RWPE1 (cell line): ENCODE measurements around the gene ELFN2.

Source experiments
- CTCF ChIA-PET: fragments of 350-600 bp; sonication (Branson Sonifier 250); formaldehyde crosslinking; extraction: SDS; loops from one replicate; lab custom pipeline; 2021; lab: Yijun Ruan, JAX
- POLR2A ChIA-PET: fragments of 400-600 bp; formaldehyde crosslinking; extraction: SDS; loops from one replicate; lab custom pipeline; 2020; ENCODE audit warnings: antibody characterized with exemption; ENCODE audit not compliant: low non-redundant PET; lab: Yijun Ruan, JAX
- DNase-seq: peaks from one replicate; pipeline ENCODE4 v3.0.0; 2012; ENCODE audit warnings: low spot score
- H3K27ac ChIP-seq: fragments of 450-650 bp; 2 replicates; pipeline ENCODE4 v1.5.1; 2017
- TF ChIP-seq, protein P1 (sequence below): fragments of 450-650 bp; conservative IDR thresholded peaks from 2 replicates; pipeline ENCODE4 v1.5.1; 2017; ENCODE audit warnings: low read depth, mild to moderate bottlenecking

The ELFN2 gene

DNA sequence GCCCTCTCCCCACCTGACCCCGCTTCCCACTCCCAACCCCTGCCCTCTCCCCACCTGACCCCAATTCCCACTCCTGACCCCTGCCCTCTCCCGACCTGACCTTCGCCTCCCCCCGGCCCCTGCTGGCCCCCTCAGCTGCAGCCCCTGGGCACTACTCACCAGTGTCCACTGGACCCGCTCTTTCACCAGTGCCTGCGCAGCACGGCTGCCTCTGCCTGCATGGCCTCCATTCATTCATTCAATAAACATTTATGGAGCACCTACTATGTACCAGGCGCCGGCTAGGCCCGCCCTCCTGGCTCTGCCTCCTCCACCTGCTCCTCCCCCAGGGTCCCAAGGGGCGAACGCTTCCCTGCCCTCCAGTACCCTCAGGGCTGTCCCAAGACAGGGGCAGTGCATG is 42.6 kb downstream of the ELFN2 start:
- DNase-seq = no peak
- ChIA-PET POLR2A (no interaction called here), CTCF (interaction anchor here (0.9 kb wide), 1 partner anchor 100 kb away, joined by 4 read pairs; no protein-coding TSS in a partner anchor)
- no peak overlapping the region for H3K27ac ChIP-seq
- TF ChIP-seq, protein P1, sequence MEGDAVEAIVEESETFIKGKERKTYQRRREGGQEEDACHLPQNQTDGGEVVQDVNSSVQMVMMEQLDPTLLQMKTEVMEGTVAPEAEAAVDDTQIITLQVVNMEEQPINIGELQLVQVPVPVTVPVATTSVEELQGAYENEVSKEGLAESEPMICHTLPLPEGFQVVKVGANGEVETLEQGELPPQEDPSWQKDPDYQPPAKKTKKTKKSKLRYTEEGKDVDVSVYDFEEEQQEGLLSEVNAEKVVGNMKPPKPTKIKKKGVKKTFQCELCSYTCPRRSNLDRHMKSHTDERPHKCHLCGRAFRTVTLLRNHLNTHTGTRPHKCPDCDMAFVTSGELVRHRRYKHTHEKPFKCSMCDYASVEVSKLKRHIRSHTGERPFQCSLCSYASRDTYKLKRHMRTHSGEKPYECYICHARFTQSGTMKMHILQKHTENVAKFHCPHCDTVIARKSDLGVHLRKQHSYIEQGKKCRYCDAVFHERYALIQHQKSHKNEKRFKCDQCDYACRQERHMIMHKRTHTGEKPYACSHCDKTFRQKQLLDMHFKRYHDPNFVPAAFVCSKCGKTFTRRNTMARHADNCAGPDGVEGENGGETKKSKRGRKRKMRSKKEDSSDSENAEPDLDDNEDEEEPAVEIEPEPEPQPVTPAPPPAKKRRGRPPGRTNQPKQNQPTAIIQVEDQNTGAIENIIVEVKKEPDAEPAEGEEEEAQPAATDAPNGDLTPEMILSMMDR = no peak

- TF ChIP-seq, protein P1 = no peak
- ChIA-PET CTCF (no interaction called here), POLR2A (no interaction called here)
- no peak overlapping the region for H3K27ac ChIP-seq
- no peak for DNase-seq
Observed at GRCh38 chr22:37383341-37383740, 43.9 kb downstream of the ELFN2 start.

DNA sequence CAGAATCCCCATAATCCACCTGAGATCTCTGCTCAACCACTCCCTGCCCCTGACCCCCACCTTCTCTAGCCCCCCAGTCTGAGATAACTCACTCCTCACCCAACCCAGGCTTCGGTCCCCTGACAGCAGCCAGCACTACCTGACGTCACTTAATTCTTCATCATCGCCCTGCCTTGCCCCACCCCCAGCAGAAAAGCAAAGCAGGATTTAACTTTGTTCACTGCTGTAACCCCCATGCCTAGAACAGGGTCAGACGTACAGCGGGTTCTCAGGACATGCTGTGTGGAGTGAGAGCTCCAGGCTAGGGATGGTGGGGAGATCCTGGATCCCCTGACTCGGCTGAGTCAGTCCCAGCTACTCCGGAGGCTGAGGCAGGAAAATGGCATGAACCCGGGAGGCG is 45.8 kb downstream of the ELFN2 start:
- no peak for DNase-seq

DNA sequence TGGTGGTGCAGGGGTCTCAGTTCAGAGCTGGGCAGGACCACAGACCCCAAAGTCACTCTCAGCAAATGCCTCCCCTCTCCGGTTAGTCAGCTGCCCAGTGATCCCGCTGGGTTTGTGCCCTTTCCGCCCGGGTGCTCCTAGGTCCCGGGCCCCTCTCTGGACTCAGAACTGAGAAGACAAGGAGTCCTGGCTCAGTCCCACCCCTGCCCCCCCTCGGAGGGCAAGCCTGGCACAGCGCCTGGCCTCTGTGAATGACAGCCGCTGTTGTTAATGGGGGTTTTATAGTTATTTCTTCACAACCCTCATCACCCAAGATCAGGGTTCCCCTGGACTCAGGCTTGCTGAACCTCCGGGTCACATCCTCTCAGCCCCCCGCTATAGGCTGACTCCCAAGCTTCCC is 47.6 kb downstream of the ELFN2 start:
- no peak for DNase-seq
- no peak overlapping the region for H3K27ac ChIP-seq
- TF ChIP-seq, protein P1 = no peak
- ChIA-PET CTCF (interaction anchor here (0.6 kb wide), 1 partner anchor 13 kb away, joined by 7 read pairs; no protein-coding TSS in a partner anchor), POLR2A (no interaction called here)

More for the DNA sequence above, 45.8 kb downstream of the ELFN2 start:
- TF ChIP-seq, protein P1 = no peak
- CTCF ChIA-PET = interaction anchor here (0.6 kb wide), 1 partner anchor 328 kb away, joined by 3 read pairs; no protein-coding TSS in a partner anchor
- no peak overlapping the region for H3K27ac ChIP-seq
- POLR2A ChIA-PET = no interaction called here

GRCh38 chr22:37379085-37379484 is 48.2 kb downstream of the ELFN2 start:
- POLR2A ChIA-PET = no interaction called here
- TF ChIP-seq, protein P1 = no peak
- no peak for DNase-seq
- CTCF ChIA-PET = no interaction called here
- no peak overlapping the region for H3K27ac ChIP-seq

- POLR2A ChIA-PET = no interaction called here
- peak; percentile 17 for DNase-seq
- no peak overlapping the region for H3K27ac ChIP-seq
- CTCF ChIA-PET = no interaction called here
- TF ChIP-seq, protein P1 = no peak
Observed at GRCh38 chr22:37378642-37379058, 48.6 kb downstream of the ELFN2 start.
